GM18511 (cell line): ENCODE data around the gene MADD.

ENCODE experiments used
- ATAC-seq: cut with Tn5 transposase; IDR thresholded peaks from one replicate; pipeline ENCODE4 v1.9.1; 2021; ENCODE audit warnings: mild to moderate bottlenecking, moderate library complexity; ENCODE audit not compliant: unreplicated experiment

MADD gene

GRCh38 chr11:47336595-47336994 lies 66.7 kb downstream of the MADD start:
- no peak for ATAC-seq

DNA sequence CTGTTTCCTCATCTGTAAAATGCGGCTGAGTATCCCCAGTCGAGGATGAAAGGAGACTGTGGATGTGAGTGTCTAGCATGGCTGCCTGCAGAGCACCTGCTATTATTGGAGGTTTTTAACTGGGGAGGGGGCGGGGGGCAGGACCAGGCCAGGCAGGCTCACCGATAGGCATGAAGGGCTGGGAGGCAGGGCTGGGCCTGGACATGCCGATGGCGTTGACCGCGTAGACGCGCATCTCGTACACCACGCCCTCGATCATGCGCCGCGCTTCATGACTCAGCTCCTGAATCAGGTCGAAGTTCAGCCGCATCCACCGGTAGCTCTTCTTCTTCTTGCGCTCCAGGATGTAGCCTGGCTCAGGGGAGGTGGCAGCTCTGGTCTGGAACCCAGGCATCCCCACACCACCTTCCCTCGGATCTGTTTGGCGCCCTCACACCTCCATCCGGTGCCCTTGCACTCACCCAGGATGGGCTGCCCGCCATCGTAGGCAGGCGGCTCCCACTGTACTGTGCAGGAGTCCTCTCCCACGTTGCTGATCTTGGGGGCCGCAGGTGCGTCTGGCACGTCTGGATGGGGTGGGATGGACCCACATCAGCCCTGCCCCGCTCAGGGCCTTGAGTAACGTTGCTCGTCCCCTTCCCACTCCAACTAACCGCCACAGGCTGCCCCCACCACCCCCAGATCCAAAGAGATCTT lies 67.4 kb downstream of the MADD start:
- no peak for ATAC-seq

GRCh38 chr11:47338396-47339241 lies 68.7 kb downstream of the MADD start:
- ATAC-seq = no peak

- no peak for ATAC-seq
These were observed 70.1 kb downstream of the MADD start for GRCh38 chr11:47340010-47340409.

DNA sequence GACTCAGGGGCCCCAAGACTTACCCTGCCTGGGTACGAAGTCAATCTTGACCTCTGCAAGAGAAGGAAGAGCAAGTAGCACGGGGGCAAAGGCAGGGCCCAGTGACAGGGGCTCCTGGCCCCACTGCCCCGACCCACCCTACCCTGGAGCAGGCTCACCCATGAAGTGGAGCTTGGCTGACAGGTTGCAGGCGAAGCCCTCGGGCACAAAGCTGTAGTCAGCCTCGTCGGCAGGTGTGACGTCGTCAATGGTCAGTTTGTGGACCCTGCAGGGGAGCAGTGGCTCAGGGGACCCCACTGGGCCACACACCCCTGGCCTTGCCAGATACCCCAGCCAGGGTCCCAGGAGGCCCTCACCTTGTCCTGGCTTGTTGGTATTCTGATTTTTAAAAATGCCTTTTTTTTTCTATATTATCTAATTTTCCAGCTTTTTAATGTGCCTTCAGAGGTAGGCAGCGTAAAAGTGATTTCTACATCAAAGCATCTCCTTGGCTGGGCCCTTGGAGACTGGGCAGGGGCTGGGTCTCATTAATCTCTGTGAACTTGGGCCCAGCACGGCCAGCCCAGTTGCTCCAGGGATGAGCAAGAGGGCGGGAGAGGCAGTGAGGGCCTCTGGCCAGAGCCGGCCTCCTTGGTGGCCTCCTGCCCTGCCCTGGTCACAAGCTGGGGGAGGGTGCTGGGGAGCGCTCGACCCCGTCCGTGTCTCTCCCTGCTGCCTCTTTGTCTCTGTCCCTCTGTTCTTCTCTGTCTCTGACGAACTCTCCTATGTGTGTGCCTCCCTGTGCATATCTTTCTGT lies 71.2 kb downstream of the MADD start:
- ATAC-seq = no peak

DNA sequence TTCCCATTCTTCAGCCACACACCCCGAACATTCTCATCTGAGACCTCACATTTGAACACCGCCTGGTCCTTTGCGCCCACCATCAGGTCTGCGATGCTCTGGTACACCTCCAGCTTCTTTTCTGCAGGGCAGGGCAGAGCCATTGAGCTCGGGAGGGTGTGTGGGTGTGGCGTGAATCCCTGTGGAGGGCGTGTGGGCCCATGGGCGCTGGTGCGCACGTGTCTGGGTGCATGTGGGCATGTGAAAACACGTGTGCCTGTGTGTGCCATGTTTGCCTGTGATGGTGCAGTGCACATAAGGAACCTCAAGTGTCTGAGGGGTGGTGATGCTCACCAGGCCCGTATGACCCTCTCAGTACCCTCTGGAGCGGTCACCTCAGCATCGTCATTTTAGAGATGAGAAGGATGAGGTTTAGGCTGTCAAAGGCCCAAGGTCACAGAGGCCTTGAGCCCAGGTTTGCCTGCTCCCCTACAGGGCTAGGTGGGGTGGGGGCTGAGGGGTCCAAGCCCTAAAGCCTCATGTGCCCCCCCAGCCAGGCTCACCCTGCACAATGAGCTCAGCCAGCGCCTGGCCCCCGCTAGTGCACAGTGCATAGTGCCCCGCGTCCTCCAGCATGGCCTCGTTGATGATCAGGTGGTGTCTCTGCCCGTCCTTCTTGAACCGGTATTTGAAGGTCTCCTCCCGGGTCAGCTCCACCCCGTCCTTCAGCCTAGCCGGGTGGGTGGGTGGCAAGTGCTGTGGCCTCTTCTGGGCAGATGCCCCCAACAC lies 72.3 kb downstream of the MADD start:
- ATAC-seq = no peak

DNA sequence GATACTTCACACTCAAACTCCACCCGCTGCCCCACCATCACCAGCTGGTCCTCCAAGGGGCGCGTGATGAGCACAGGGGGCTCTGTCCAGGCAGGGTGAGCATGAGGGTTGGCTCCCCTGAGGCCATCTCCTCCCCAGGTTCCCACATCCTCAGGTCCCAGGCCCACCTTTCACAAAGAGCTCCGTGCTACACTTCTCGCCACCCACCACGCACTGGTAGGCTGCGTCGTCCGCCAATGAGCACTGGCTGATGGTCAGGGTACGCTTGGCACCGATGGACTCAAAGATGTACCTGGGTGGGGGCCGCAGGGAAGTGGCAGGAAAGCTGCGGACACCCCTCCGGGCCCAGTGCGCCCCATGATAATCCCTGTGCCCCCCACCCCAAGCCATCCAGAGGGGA lies 72.9 kb downstream of the MADD start:
- no peak for ATAC-seq

DNA sequence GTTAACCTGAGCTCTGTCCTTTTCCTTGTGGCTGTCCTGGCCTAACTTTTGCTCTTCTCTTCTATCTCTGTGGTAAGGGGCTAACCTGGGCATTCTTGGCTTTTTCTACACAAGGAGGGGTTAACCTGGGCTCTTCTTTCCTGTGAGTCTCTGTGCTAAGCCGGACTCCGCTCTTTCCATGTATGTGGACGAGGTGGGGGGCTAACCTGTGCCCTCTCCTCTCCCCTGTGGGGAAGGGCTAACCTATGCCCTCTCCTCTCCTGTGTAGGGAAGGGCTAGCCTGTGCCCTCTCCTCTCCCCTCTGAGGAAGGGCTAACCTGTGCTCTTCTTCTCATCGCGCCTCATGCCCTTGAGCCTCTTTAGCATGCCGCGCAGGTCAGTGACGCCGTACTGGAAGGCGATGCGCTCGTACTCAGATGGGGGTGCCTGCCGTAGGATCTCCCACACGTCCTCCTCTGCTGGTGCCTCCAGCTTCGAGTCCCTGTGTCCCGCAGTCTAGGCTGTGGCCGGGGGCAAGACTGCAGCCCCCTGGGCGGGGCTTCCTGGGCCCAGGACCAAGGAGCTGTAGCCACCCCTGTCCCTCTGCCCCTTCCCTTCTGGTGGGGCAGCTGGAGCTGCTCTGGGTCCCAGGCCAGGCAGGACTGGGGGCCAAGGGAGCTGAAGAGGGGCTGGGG lies 76.1 kb downstream of the MADD start:
- no peak for ATAC-seq

- ATAC-seq = no peak
These were observed 77.2 kb downstream of the MADD start for GRCh38 chr11:47347137-47347536.

- ATAC-seq = no peak
These were observed 78.3 kb downstream of the MADD start for GRCh38 chr11:47348131-47348802.

- no peak for ATAC-seq
These were observed 78.9 kb downstream of the MADD start for GRCh38 chr11:47348859-47349258.

GRCh38 chr11:47349521-47350095 lies 79.7 kb downstream of the MADD start:
- ATAC-seq = no peak

- ATAC-seq = no peak
These were observed 80.4 kb downstream of the MADD start for GRCh38 chr11:47350315-47350714.

DNA sequence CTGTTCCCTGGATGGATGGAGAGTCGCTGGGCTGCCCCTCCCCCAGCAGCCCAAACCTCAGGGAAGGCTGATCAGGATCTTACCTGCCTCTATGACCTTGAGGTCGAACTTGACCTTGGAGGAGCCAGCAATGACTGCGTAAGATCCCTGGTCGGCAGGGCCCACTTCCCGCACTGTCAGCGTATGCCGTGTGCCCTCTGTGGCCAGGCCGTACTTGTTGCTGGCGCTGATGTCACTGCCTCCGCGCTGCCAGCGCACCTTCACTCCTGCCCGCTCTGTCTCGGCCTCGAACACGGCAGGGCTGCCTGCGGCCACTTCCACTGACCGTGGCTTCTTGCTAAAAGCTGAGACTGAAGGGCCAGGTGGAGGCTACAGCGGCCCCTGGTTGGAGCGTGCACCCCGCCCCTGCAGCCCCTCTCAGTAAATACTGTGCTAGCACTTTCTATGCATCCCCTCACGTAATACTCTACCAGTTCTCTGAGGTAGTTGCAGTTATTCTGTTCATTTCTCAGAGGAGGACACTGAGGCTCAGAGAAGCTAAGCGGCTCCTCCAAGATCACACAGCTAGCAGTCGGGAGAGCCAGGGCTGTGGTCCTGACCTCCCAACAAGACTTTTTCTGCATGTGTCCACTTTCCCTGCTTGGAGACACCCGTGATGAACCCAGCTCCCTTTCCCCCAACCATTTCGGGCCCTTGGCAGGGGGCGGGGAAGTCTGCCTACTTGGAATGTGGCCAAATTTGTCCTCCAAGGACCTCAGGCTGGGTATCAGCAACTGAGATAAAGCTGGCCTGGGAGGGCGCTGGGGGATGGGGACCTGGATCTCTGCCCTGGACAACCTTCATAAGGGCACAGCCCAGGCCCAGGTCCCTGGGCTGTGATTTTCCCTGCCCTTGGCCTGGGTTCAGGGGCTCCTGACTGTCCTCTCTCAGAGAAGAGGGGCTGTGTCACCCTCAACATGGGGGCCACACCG lies 81.5 kb downstream of the MADD start:
- no peak for ATAC-seq

DNA sequence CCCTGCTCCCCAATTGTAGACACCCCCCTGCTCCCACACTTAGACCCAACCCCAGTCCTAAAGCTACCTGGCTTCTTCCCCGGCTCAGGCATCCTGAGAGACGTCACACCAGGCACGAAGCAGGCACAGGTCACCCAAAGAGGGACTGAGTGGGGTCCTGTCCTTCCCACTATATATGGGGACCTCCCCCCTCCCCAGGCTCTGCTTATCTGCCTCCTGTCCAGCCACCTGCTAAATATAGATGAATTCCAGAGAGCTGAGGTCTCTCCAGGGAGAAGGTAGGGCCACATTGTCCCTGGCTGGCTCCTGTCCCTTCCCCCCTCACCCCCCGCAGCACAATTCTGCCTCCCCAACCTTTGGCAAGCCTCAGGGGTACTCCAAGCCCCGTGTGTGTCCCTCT lies 82.6 kb downstream of the MADD start, which contains the start of gene MYBPC3:
Gene MYBPC3 (minus strand): TSS at position 147 of the 400 bp plus-strand sequence. CDS start 55 bp downstream, at position 92.
- no peak for ATAC-seq

GRCh38 chr11:47353978-47354774 lies 84.2 kb downstream of the MADD start:
- no peak for ATAC-seq

DNA sequence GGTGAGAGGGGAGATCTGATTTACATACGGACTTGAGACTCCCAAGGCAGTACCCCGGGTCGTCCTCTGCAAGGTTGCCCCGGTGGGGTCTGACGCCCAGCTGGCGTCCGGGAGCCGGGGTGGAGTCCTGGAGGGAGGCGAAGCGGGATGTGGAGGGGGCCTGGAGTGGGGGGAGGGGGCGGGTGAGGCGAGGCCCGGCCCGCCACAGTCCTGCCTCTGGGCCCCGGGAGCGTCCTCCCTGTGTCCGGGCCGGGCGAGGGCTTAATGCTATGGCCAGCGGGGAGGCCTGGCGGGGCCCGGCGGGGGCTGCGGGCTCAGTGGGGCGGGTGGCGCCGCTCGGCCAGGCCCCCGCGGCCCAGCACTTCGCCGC lies 85.0 kb downstream of the MADD start:
- no peak for ATAC-seq
